Measurements from ENCODE around the gene SRRT.

DNA sequence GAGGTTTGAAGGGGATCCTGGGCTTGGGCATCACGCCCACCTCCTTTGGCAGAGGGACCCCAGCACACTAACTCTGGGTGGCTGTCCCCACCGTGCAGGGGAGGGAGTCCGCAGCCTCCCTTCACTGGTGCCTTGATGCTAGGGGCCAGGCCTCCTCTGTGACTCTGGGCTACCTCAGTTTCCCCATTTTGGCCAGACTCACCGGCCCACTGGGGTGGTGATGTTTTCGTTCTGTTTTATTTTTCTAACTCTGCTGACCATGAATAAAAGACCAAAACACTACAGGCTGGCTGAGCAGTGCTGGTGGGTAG lies 8.2 kb upstream of the SRRT start:
- TF ChIP-seq, protein P1, sequence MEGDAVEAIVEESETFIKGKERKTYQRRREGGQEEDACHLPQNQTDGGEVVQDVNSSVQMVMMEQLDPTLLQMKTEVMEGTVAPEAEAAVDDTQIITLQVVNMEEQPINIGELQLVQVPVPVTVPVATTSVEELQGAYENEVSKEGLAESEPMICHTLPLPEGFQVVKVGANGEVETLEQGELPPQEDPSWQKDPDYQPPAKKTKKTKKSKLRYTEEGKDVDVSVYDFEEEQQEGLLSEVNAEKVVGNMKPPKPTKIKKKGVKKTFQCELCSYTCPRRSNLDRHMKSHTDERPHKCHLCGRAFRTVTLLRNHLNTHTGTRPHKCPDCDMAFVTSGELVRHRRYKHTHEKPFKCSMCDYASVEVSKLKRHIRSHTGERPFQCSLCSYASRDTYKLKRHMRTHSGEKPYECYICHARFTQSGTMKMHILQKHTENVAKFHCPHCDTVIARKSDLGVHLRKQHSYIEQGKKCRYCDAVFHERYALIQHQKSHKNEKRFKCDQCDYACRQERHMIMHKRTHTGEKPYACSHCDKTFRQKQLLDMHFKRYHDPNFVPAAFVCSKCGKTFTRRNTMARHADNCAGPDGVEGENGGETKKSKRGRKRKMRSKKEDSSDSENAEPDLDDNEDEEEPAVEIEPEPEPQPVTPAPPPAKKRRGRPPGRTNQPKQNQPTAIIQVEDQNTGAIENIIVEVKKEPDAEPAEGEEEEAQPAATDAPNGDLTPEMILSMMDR (IDR thresholded peaks at IDR 0.05) = no peak
- TF ChIP-seq EZH2phosphoT487 (IDR thresholded peaks at IDR 0.05) (no peak), EZH2 (IDR thresholded peaks at IDR 0.05) (no peak)
